HUES6 (cell line): ENCODE data around the gene GPAM.

Experiments
- H3K27ac ChIP-seq: 2 replicates; pipeline ENCODE4 v1.7.0; 2013; ENCODE audit warnings: low read depth, mild to moderate bottlenecking, low read length, inconsistent platforms
- H3K27me3 ChIP-seq: 2 replicates; pipeline ENCODE4 v1.6.1; 2013; ENCODE audit warnings: low read length; ENCODE audit not compliant: control insufficient read depth, insufficient read depth
- H3K36me3 ChIP-seq: 2 replicates; pipeline ENCODE4 v1.6.1; 2013; ENCODE audit warnings: low read length; ENCODE audit not compliant: control insufficient read depth, insufficient read depth
- H3K4me1 ChIP-seq: 2 replicates; pipeline ENCODE4 v1.6.1; 2013; ENCODE audit warnings: low read length; ENCODE audit not compliant: control insufficient read depth, insufficient read depth
- H3K4me3 ChIP-seq: 2 replicates; pipeline ENCODE4 v1.5.1; 2013; ENCODE audit warnings: low read depth, low read length
- H3K9ac ChIP-seq: one replicate; pipeline ENCODE4 v1.6.1; 2013; ENCODE audit warnings: mild to moderate bottlenecking, low read length
- H3K9me3 ChIP-seq: 2 replicates; pipeline ENCODE4 v1.6.1; 2013; ENCODE audit warnings: low read depth, low read length; ENCODE audit not compliant: control insufficient read depth, insufficient read depth

Gene GPAM

GRCh38 chr10:112182784-112183328 lies 709 bp downstream of the GPAM start:
- Histone ChIP-seq H3K4me3 (peak overlapping the region; percentile 82), H3K27me3 (no peaks in the 10 kb centered on the region), H3K9me3 (peaks cover 2% of the 10 kb centered on the region; the same call in 1 of the 2 replicates), H3K4me1 (peaks cover 4% of the 10 kb centered on the region; the same call in 1 of the 2 replicates), H3K9ac (peak overlapping the region; percentile 77), H3K27ac (no peak overlapping the region), H3K36me3 (peaks cover 17% of the 10 kb centered on the region)

DNA sequence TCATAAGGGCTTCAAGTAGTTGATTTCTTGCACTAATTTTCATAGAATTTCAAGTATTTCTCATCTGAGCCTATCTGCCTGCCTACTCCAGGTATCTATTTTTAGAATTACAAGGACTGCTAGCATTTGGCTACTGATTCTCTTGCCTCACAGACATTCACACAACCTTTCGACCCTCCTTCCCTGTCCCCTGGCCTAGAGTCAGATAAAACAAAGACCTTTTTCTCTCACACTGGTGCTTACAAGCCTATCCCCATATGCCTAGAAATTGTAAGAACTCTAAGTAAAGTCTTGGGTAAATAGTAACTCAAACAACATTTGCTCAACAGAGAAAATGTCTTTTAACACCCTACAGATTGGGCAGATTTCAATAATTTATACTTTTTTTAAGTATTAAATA lies 6.3 kb downstream of the GPAM start:
- no peak overlapping the region for H3K4me3 ChIP-seq
- H3K9ac ChIP-seq = no peak overlapping the region
- H3K9me3 ChIP-seq = no peaks in the 10 kb centered on the region
- peaks cover 59% of the 10 kb centered on the region for H3K36me3 ChIP-seq
- no peaks in the 10 kb centered on the region for H3K4me1 ChIP-seq
- H3K27me3 ChIP-seq = no peaks in the 10 kb centered on the region
- no peak overlapping the region for H3K27ac ChIP-seq

DNA sequence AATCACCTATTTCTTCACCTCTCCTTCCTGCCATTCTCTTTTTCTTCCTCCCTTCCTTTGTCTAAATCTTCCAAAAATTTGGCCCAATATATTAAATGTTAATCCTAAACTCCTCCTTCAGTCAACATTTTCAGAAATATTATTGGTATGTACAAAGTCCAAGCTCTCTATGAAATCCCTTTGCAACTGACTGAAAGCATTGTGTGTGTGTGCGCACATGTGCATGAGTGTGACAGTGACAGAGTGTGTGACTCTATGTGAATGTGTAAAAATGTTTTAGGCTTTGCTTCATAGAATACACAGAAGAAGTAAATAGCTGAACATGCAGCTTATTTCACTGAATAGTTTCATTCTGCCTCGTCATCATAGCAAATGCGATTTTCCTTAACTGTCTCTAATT lies 7.0 kb downstream of the GPAM start:
- H3K27ac ChIP-seq = no peak overlapping the region
- no peak overlapping the region for H3K9ac ChIP-seq
- H3K27me3 ChIP-seq = no peaks in the 10 kb centered on the region
- no peaks in the 10 kb centered on the region for H3K9me3 ChIP-seq
- H3K4me3 ChIP-seq = no peak overlapping the region
- no peaks in the 10 kb centered on the region for H3K4me1 ChIP-seq
- peaks cover 66% of the 10 kb centered on the region for H3K36me3 ChIP-seq

- peaks cover 74% of the 10 kb centered on the region for H3K36me3 ChIP-seq
- H3K9me3 ChIP-seq = no peaks in the 10 kb centered on the region
- no peaks in the 10 kb centered on the region for H3K27me3 ChIP-seq
- no peak overlapping the region for H3K4me3 ChIP-seq
- no peak overlapping the region for H3K9ac ChIP-seq
- H3K4me1 ChIP-seq = no peaks in the 10 kb centered on the region
- no peak overlapping the region for H3K27ac ChIP-seq
Observed at GRCh38 chr10:112175409-112175808, 8.2 kb downstream of the GPAM start.

DNA sequence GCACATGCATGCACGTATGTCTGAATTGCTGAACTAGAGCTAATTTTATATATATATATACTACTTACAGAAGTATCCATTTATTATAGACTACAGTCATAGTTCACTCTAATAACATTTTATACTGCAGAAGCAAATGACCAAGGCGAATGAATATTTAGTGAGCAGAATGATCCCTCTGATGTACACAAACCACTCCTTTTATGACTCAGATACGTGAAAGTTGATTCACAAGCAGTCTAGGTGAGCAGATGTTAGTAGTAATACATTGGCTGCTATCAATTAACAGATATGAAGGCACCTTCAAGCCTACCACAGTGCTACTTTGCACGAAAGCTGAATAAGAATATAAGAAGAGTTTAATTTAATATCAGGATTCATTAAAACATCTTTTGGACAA lies 10.4 kb downstream of the GPAM start:
- no peak overlapping the region for H3K9ac ChIP-seq
- no peak overlapping the region for H3K4me3 ChIP-seq
- no peaks in the 10 kb centered on the region for H3K27me3 ChIP-seq
- no peaks in the 10 kb centered on the region for H3K4me1 ChIP-seq
- peaks cover 84% of the 10 kb centered on the region for H3K36me3 ChIP-seq
- H3K27ac ChIP-seq = no peak overlapping the region
- no peaks in the 10 kb centered on the region for H3K9me3 ChIP-seq

GRCh38 chr10:112168733-112169132 lies 14.8 kb downstream of the GPAM start:
- H3K36me3 ChIP-seq = peaks cover 92% of the 10 kb centered on the region
- H3K9me3 ChIP-seq = no peaks in the 10 kb centered on the region
- no peaks in the 10 kb centered on the region for H3K4me1 ChIP-seq
- no peaks in the 10 kb centered on the region for H3K27me3 ChIP-seq
- no peak overlapping the region for H3K4me3 ChIP-seq
- H3K27ac ChIP-seq = no peak overlapping the region
- no peak overlapping the region for H3K9ac ChIP-seq

DNA sequence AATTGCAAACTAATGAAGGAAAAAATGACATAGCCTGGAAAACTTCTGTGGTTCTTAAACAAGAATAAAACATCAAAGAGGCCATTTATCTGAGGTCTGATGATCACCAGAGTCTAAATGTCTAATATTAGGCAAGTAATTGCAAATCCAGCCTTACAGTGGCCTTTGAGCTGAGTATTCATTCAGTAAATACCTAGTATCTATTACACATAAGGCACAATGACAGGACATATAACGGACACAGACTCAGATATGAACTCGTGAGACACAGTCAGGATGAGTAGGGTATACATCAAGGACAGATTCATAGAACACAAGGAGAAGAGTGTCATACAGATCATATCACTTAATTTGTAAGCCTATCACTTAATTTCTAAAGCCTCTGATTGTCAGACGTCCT lies 16.8 kb downstream of the GPAM start:
- Histone ChIP-seq H3K4me1 (no peaks in the 10 kb centered on the region), H3K9me3 (no peaks in the 10 kb centered on the region), H3K9ac (no peak overlapping the region), H3K27me3 (no peaks in the 10 kb centered on the region), H3K4me3 (no peak overlapping the region), H3K36me3 (peaks cover 87% of the 10 kb centered on the region), H3K27ac (no peak overlapping the region)

- H3K27me3 ChIP-seq = no peaks in the 10 kb centered on the region
- H3K4me1 ChIP-seq = no peaks in the 10 kb centered on the region
- no peak overlapping the region for H3K27ac ChIP-seq
- peaks cover 86% of the 10 kb centered on the region for H3K36me3 ChIP-seq
- H3K4me3 ChIP-seq = no peak overlapping the region
- H3K9ac ChIP-seq = no peak overlapping the region
- H3K9me3 ChIP-seq = no peaks in the 10 kb centered on the region
Observed at GRCh38 chr10:112161757-112162518, 21.6 kb downstream of the GPAM start.

- Histone ChIP-seq H3K36me3 (peaks cover 86% of the 10 kb centered on the region), H3K9ac (no peak overlapping the region), H3K4me1 (no peaks in the 10 kb centered on the region), H3K9me3 (no peaks in the 10 kb centered on the region), H3K27ac (no peak overlapping the region), H3K4me3 (no peak overlapping the region), H3K27me3 (no peaks in the 10 kb centered on the region)
Observed at GRCh38 chr10:112160834-112161233, 22.7 kb downstream of the GPAM start.

DNA sequence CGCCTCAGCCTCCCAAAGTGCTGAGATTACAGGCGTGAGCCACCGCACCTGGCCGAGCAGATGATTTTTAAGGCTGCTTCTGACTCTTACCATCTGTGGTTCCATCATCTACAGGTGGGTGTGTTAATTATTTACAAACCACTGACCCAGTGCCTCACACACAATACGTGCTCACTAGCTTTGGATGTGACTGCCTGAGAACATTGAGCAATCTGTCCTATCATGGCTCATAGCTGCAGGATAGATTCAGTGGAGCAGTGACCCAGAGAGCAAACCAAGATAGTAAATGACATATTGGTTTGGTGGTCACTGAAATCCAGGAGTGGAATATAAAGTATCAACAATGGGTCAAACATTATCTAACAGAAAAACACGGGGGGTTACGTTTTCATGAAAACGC lies 24.1 kb downstream of the GPAM start:
- Histone ChIP-seq H3K27me3 (no peaks in the 10 kb centered on the region), H3K9ac (no peak overlapping the region), H3K36me3 (peaks cover 92% of the 10 kb centered on the region), H3K27ac (no peak overlapping the region), H3K4me3 (no peak overlapping the region), H3K9me3 (no peaks in the 10 kb centered on the region), H3K4me1 (no peaks in the 10 kb centered on the region)

DNA sequence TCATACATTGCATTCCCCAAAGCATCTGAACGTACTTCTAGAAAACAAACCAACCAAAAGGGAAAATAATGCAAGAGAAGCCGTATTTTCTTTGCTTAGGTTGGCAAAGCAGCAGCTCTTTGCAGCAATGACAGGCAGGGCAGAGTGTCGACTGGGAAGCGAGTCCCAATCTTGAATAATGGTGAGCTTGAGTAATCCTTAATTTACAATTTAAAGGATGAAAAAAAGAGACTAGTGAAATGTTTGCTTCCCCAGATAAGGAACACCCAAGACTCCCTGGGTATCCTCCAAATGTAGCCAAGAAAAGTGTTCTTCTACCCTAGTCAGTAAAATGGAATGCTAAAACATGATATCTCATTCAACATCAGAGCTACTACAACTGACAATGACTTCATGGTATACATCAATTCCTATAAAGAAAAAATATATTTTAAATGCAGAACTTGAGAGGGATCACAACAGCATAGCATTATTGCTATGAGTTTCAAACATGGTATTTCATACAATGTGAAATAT lies 32.0 kb downstream of the GPAM start:
- Histone ChIP-seq H3K9ac (no peak overlapping the region), H3K4me1 (no peaks in the 10 kb centered on the region), H3K36me3 (peaks cover 52% of the 10 kb centered on the region), H3K27me3 (no peaks in the 10 kb centered on the region), H3K9me3 (no peaks in the 10 kb centered on the region), H3K4me3 (no peak overlapping the region), H3K27ac (no peak overlapping the region)
